ENCODE results near the gene IFIT1.
"Not testable (repeated sequence)": the region's sequence is repeated elsewhere in the genome, so short reads cannot be mapped to it uniquely, and the experiment has no call there.

The IFIT1 gene

GRCh38 chr10:89403043-89403442 lies 10.6 kb downstream of the IFIT1 start:
- no peak for DNase-seq (ENCODE audit: low spot score)
- no peak for TF ChIP-seq CTCF (IDR thresholded peaks at IDR 0.05; ENCODE audit: extremely low read depth, missing control alignments)

GRCh38 chr10:89404104-89405047 lies 12.0 kb downstream of the IFIT1 start:
- DNase-seq (ENCODE audit: low spot score), result no peak
- no peak for TF ChIP-seq CTCF (IDR thresholded peaks at IDR 0.05; ENCODE audit: extremely low read depth, missing control alignments)

- DNase-seq (ENCODE audit: low spot score), result not testable (repeated sequence)
Observed at GRCh38 chr10:89406178-89406577, 13.8 kb downstream of the IFIT1 start.

- not testable (repeated sequence) for DNase-seq (ENCODE audit: low spot score)
Observed at GRCh38 chr10:89407792-89408191, 15.4 kb downstream of the IFIT1 start.

- not testable (repeated sequence) for DNase-seq (ENCODE audit: low spot score)
Observed at GRCh38 chr10:89409282-89409681, 16.9 kb downstream of the IFIT1 start.

- DNase-seq (ENCODE audit: low spot score), result not testable (repeated sequence)
Observed at GRCh38 chr10:89410551-89410950, 18.1 kb downstream of the IFIT1 start.

- DNase-seq (ENCODE audit: low spot score), result not testable (repeated sequence)
Observed at GRCh38 chr10:89411135-89411534, 18.7 kb downstream of the IFIT1 start.

- not testable (repeated sequence) for DNase-seq (ENCODE audit: low spot score)
Observed at GRCh38 chr10:89412276-89412675, 19.9 kb downstream of the IFIT1 start.

- no peak for DNase-seq (ENCODE audit: low spot score)
- TF ChIP-seq CTCF (IDR thresholded peaks at IDR 0.05; ENCODE audit: extremely low read depth, missing control alignments), result no peak
Observed at GRCh38 chr10:89413398-89413912, 21.0 kb downstream of the IFIT1 start.

- TF ChIP-seq CTCF (IDR thresholded peaks at IDR 0.05; ENCODE audit: extremely low read depth, missing control alignments), result no peak
- DNase-seq (ENCODE audit: low spot score), result peak; percentile 83
Observed at GRCh38 chr10:89414146-89414878, 21.9 kb downstream of the IFIT1 start, which contains the start of gene IFIT5. Gene IFIT5, plus strand, starts transcription at chr10:89414568. Its CDS starts 231 bp downstream, at chr10:89414799.
